PC-9 (cell line): ENCODE measurements around the gene MGAT2.

Source experiments
- EZH2 ChIP-seq: fragments of 200-600 bp; sonication (generic); IDR thresholded peaks from 2 replicates; pipeline ENCODE4 v1.8.0; 2017; ENCODE audit warnings: antibody characterized with exemption, low read depth
- TF ChIP-seq, protein P1 (sequence below): fragments of 200-600 bp; sonication (generic); conservative IDR thresholded peaks from 2 replicates; pipeline ENCODE4 v1.6.1; 2017; ENCODE audit warnings: mixed run types, antibody characterized with exemption, mild to moderate bottlenecking, moderate library complexity

DNA sequence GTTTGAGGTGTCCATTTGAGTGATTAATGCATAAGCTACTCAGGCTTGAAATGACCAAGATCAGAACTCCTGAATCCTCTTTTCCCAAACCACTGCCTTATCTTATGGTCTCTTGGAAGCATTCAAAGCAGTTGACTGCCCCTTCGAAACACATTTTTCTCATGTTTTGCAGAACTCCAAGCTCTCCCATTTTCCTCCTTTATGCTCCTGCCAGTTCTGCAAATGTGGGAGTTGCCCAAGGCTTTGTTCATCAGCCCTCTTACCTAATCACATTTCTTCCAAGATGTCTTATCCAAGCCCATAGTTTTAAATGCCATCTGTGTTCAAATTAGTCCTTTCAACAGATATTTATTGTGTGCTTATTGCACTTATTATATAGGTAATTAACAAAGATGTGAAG, 16.3 kb downstream of the MGAT2 start:
- TF ChIP-seq, protein P1, sequence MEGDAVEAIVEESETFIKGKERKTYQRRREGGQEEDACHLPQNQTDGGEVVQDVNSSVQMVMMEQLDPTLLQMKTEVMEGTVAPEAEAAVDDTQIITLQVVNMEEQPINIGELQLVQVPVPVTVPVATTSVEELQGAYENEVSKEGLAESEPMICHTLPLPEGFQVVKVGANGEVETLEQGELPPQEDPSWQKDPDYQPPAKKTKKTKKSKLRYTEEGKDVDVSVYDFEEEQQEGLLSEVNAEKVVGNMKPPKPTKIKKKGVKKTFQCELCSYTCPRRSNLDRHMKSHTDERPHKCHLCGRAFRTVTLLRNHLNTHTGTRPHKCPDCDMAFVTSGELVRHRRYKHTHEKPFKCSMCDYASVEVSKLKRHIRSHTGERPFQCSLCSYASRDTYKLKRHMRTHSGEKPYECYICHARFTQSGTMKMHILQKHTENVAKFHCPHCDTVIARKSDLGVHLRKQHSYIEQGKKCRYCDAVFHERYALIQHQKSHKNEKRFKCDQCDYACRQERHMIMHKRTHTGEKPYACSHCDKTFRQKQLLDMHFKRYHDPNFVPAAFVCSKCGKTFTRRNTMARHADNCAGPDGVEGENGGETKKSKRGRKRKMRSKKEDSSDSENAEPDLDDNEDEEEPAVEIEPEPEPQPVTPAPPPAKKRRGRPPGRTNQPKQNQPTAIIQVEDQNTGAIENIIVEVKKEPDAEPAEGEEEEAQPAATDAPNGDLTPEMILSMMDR, result no peak
- no peak for TF ChIP-seq EZH2
